ENCODE data around the gene MC2R.

GRCh38 chr18:13879492-13879891 lies 35.8 kb downstream of the MC2R start:
- no peak for TF ChIP-seq POLR2AphosphoS5 (IDR thresholded peaks at IDR 0.05; ENCODE audit: borderline replicate concordance, low read depth, low read length)
- no peak for TF ChIP-seq EZH2 (IDR thresholded peaks at IDR 0.05)

Measured in SK-N-MC (cell line).